K562 (cell line): ENCODE results near the gene ILK. TPM values are rescaled to one million over a fixed set of nuclear protein-coding genes. Genes with fewer than 3 reads are reported as not detected.

Experiments used
- ATAC-seq: fragments of 200-7000 bp; cut with Tn5 transposase; 3 replicates; pipeline ENCODE4 v1.9.1; 2020; ENCODE audit warnings: moderate library complexity
- BruUV-seq: library from RNA; stranded (reverse); fragments of 400-500 nt; replicated peaks from 2 replicates; lab custom pipeline; 2021; lab: Mats Ljungman, UMichigan
- CTCF ChIA-PET: fragments of 300-600 bp; formaldehyde crosslinking; extraction: SDS; loops from one replicate; lab custom pipeline; 2021; ENCODE audit warnings: low intra/inter-chr PET ratio; lab: Yijun Ruan, JAX
- POLR2A ChIA-PET: fragments of 300-600, 350-650 bp; sonication (Branson Sonifier 250); formaldehyde crosslinking; extraction: SDS; loops from one replicate; lab custom pipeline; 2021; ENCODE audit warnings: antibody characterized with exemption, inconsistent platforms; lab: Yijun Ruan, JAX
- DNase-seq, 4 experiments: peaks; one replicate each; pipeline versions ENCODE4 v3.0.0 to v3.0.0-alpha.2; 2011 to 2018; ENCODE audit warnings: low spot score in 3 of 4, mixed read lengths in 3 of 4; ENCODE audit errors: extremely low read depth in 1 of 4
- FAIRE-seq: peaks from 2 replicates; lab custom pipeline; 2011; peaks lifted over from hg19 to GRCh38; lab: Jason Lieb, UNC
- H2AFZ ChIP-seq: 2 replicates; pipeline ENCODE4 v1.6.0; 2011; ENCODE audit warnings: low read depth, low read length, control low read depth, inconsistent platforms
- H3K27ac ChIP-seq: fragments of 200-600 bp; 3 replicates; pipeline ENCODE4 v1.8.0; 2011; ENCODE audit warnings: low read depth, mild to moderate bottlenecking, control low read depth, inconsistent platforms, low read length, moderate library complexity, mixed read lengths; ENCODE audit errors: extremely low read depth
- H3K27me3 ChIP-seq, 2 experiments: fragments of 300-600 bp in 1 of 2; 2 replicates in 1 of 2; 3 replicates in 1 of 2; pipeline versions ENCODE4 v1.6.0 to v1.8.0; 2011; ENCODE audit warnings: inconsistent platforms in 2 of 2, low read length in 2 of 2, mild to moderate bottlenecking in 1 of 2, mixed read lengths in 1 of 2, moderate library complexity in 1 of 2; ENCODE audit not compliant: control insufficient read depth in 2 of 2, insufficient read depth in 2 of 2
- H3K36me3 ChIP-seq: fragments of 300-600 bp; 3 replicates; pipeline ENCODE4 v1.8.0; 2011; ENCODE audit warnings: mild to moderate bottlenecking, low read length, inconsistent platforms; ENCODE audit not compliant: control insufficient read depth, insufficient read depth
- H3K4me1 ChIP-seq, 2 experiments: fragments of 200-600 bp in 1 of 2; replicated peaks in 1 of 2; 2 replicates in 1 of 2; 3 replicates in 1 of 2; pipeline versions ENCODE4 v1.5.1 to v1.8.0; 2011; ENCODE audit warnings: inconsistent platforms in 2 of 2, low read length in 2 of 2, mild to moderate bottlenecking in 1 of 2, mixed read lengths in 1 of 2, moderate library complexity in 1 of 2; ENCODE audit not compliant: control insufficient read depth in 2 of 2, insufficient read depth in 2 of 2
- H3K4me2 ChIP-seq: 2 replicates; pipeline ENCODE4 v1.6.1; 2011; ENCODE audit warnings: low read length, control low read depth, inconsistent platforms, mixed read lengths; ENCODE audit not compliant: insufficient read depth
- H3K4me3 ChIP-seq: fragments of 200-600 bp; sonication (generic), shearing (Covaris generic); 2 replicates; pipeline ENCODE4 v1.5.1; 2016; ENCODE audit warnings: control low read depth, inconsistent platforms
- H3K79me2 ChIP-seq: fragments of 200-600 bp; 3 replicates; pipeline ENCODE4 v1.8.0; 2011; ENCODE audit warnings: low read length, inconsistent platforms; ENCODE audit not compliant: control insufficient read depth, insufficient read depth
- H3K9ac ChIP-seq, 2 experiments: 2 replicates each; pipeline versions ENCODE4 v1.6.0 to v1.6.1; 2011; ENCODE audit warnings: low read depth in 2 of 2, low read length in 2 of 2, control low read depth in 1 of 2, inconsistent platforms in 1 of 2, mild to moderate bottlenecking in 1 of 2, mixed read lengths in 1 of 2; ENCODE audit not compliant: insufficient read depth in 1 of 2
- H3K9me1 ChIP-seq: one replicate; pipeline ENCODE4 v1.6.0; 2011; ENCODE audit warnings: inconsistent platforms, mild to moderate bottlenecking, low read length, moderate library complexity; ENCODE audit not compliant: control insufficient read depth, insufficient read depth
- H3K9me3 ChIP-seq: replicated peaks from 2 replicates; pipeline ENCODE4 v1.5.1; 2011; ENCODE audit warnings: low read depth, low read length, inconsistent platforms; ENCODE audit not compliant: control insufficient read depth, insufficient read depth
- H4K20me1 ChIP-seq: replicated peaks from 2 replicates; pipeline ENCODE4 v1.6.1; 2011; ENCODE audit warnings: low read length, inconsistent platforms, mixed read lengths; ENCODE audit not compliant: control insufficient read depth, insufficient read depth
- CBFA2T3 ChIP-seq: fragments of 450-650 bp; IDR thresholded peaks from 2 replicates; pipeline ENCODE4 v1.6.1; 2017
- IRF2 ChIP-seq: sonication (generic); formaldehyde crosslinking; IDR thresholded peaks from 2 replicates; pipeline ENCODE4 v1.8.1; 2022; ENCODE audit warnings: mild to moderate bottlenecking, missing genetic modification reagents
- NFIC ChIP-seq: fragments of 450-650 bp; IDR thresholded peaks from 2 replicates; pipeline ENCODE4 v1.6.1; 2017; ENCODE audit warnings: mild to moderate bottlenecking, inconsistent platforms
- POLR2G ChIP-seq: fragments of 200-400 bp; formaldehyde crosslinking; IDR thresholded peaks from 2 replicates; pipeline ENCODE4 v1.6.1; 2017; ENCODE audit warnings: low read depth, mild to moderate bottlenecking, antibody characterized with exemption, low read length, moderate library complexity
- RBFOX2 ChIP-seq: fragments of 200-400 bp; formaldehyde crosslinking; IDR thresholded peaks from 2 replicates; pipeline ENCODE4 v1.6.1; 2017; ENCODE audit warnings: low read depth, mild to moderate bottlenecking, low read length, moderate library complexity
- WGBS: fragments of 100-300 bp; shearing (Covaris generic); methylation state at CpG from one replicate; pipeline ENCODE4 v1.1.6; 2016; ENCODE audit warnings: low coverage, mixed read lengths; ENCODE audit not compliant: insufficient coverage; ENCODE audit errors: missing lambda C conversion rate; 5-methylcytosine and 5-hydroxymethylcytosine counted together
- in situ Hi-C: fragments of 300-500 bp; cut with MboI; formaldehyde crosslinking; loops from 4 replicates; pipeline ENCODE4 v1.15.0; 2018; ENCODE audit warnings: inconsistent platforms, mixed read lengths
- intact Hi-C: fragments of 100-400 bp; cut with micrococcal nuclease; formaldehyde crosslinking; loops from 2 replicates; pipeline ENCODE4 v1.14.2; 2022
- polyA plus RNA-seq, 8 experiments: library from polyadenylated mRNA; depleted of rRNA in 4 of 8; stranded (reverse) in 5 of 8; unstranded in 3 of 8; fragments of >200 nt; fragmentation: Nextera tagmentation in 2 of 8; fragmentation: Illumina TruSeq in 1 of 8; extraction: Ambion mirVana in 2 of 8; extraction: Trizol in 1 of 8; gene quantifications; 2 replicates each; pipeline versions ENCODE4 v1.2.1 to v1.2.3, GENCODE V29; 2011 to 2014; ENCODE audit warnings: inconsistent platforms in 1 of 8, missing spikeins in 1 of 8
- total RNA-seq, 7 experiments: library from RNA; depleted of rRNA in 6 of 7; stranded (reverse); fragments of >200 nt in 6 of 7; fragmentation: Illumina TruSeq in 2 of 7; extraction: Trizol in 2 of 7; gene quantifications; 2 replicates each; pipeline versions ENCODE4 v1.2.1 to v1.2.3, GENCODE V29; 2011 to 2021; ENCODE audit warnings: low replicate concordance in 1 of 7

ILK gene
- total and polyA plus RNA-seq, 9 of the 15 experiments (the other 6 are each of a cell fraction or from before 2014, with no cell fraction given): 43.3 to 95.9 (median 58.9) TPM

GRCh38 chr11:6599881-6600390 lies 3.6 kb upstream of the ILK start:
- H3K27me3 ChIP-seq: no peaks in the 10 kb centered on the region
- peaks cover 65% of the 10 kb centered on the region for H3K79me2 ChIP-seq
- no peak for ATAC-seq
- no peak overlapping the region for H3K4me2 ChIP-seq
- no peak overlapping the region for H3K4me3 ChIP-seq
- FAIRE-seq: no peak
- BruUV-seq: no TSS peak
- no peak overlapping the region for H2AFZ ChIP-seq
- H3K9me1 ChIP-seq: peaks cover 10% of the 10 kb centered on the region
- H3K9me3 ChIP-seq: no peaks in the 10 kb centered on the region
- TF ChIP-seq CBFA2T3: no peak
- TF ChIP-seq NFIC: peak; percentile 79
- ChIA-PET CTCF (no interaction called here), POLR2A (interaction anchor here (1.2 to 2.1 kb wide), 3 partner anchors 18 to 39 kb away, joined by 3 to 6 read pairs (median 6); partner anchors contain the start of gene TPP1)
- H4K20me1 ChIP-seq: no peaks in the 10 kb centered on the region
- H3K36me3 ChIP-seq: peaks cover 74% of the 10 kb centered on the region
- no peak for DNase-seq
- no peak overlapping the region; a peak in 1 of 4 replicates for H3K9ac ChIP-seq
- intact Hi-C loops (loop anchor here (5.0 kb wide), 1 partner anchor 67 kb away; no protein-coding TSS in a partner anchor), in situ Hi-C loops (no loop called here)
- 62% methylated on average over 2 of the region's 2 CpGs for WGBS
- no peak overlapping the region for H3K27ac ChIP-seq
- H3K4me1 ChIP-seq: peaks cover 14 to 18% of the 10 kb centered on the region in 2 experiments; a peak in 4 of 5 replicates

- TF ChIP-seq RBFOX2 (peak; percentile 58), POLR2G (peak; percentile 36; the same call in 1 of the 2 replicates), IRF2 (CRISPR knock-in tag) (no peak)
- H3K9ac ChIP-seq: peak overlapping the region in 1 of 2 experiments; percentile 75; a peak in 2 of 4 replicates
- ATAC-seq (no peak), DNase-seq (no peak), FAIRE-seq (no peak)
- no peaks in the 10 kb centered on the region for H3K9me3 ChIP-seq
- no peak overlapping the region for H3K4me3 ChIP-seq
- no peaks in the 10 kb centered on the region for H3K27me3 ChIP-seq
- CTCF ChIA-PET: no interaction called here
- H2AFZ ChIP-seq: no peak overlapping the region
- H3K79me2 ChIP-seq: peaks cover 75% of the 10 kb centered on the region
- H3K36me3 ChIP-seq: peaks cover 67% of the 10 kb centered on the region
- no TSS peak for BruUV-seq
- in situ Hi-C loops (no loop called here), intact Hi-C loops (loop anchor here (5.0 kb wide), 1 partner anchor 66 kb away; no protein-coding TSS in a partner anchor)
- H4K20me1 ChIP-seq: no peaks in the 10 kb centered on the region
- peaks cover 10% of the 10 kb centered on the region for H3K9me1 ChIP-seq
- peaks cover 15 to 18% of the 10 kb centered on the region in 2 experiments; a peak in 4 of 5 replicates for H3K4me1 ChIP-seq
- POLR2A ChIA-PET: no interaction called here
- H3K27ac ChIP-seq: no peak overlapping the region
- no peak overlapping the region for H3K4me2 ChIP-seq
- 98% methylated on average over 13 of the region's 13 CpGs for whole genome bisulfite sequencing
Measured at GRCh38 chr11:6601041-6601461, 2.5 kb upstream of the ILK start.
